IPS-18c (cell line): ENCODE measurements around the gene KCNIP1.
A peak's percentile ranks its signal among the peaks of the same experiment; 100 is the strongest.
"Not testable (repeated sequence)": the region's sequence is repeated elsewhere in the genome, so short reads cannot be mapped to it uniquely, and the experiment has no call there.

Source experiments
- H3K4me3 ChIP-seq: 2 replicates; pipeline ENCODE4 v1.7.0; 2013; ENCODE audit warnings: low read depth, mild to moderate bottlenecking, low read length, moderate library complexity; ENCODE audit not compliant: insufficient read depth
- H3K9me3 ChIP-seq: one replicate; pipeline ENCODE4 v1.6.1; 2013; ENCODE audit warnings: mild to moderate bottlenecking, low read length, moderate library complexity; ENCODE audit not compliant: control insufficient read depth, insufficient read depth

KCNIP1 gene

GRCh38 chr5:170751631-170752030, 247.8 kb downstream of the KCNIP1 start:
- no peak overlapping the region for H3K4me3 ChIP-seq

GRCh38 chr5:170752257-170753215, 248.7 kb downstream of the KCNIP1 start:
- H3K4me3 ChIP-seq: no peak overlapping the region

More at GRCh38 chr5:170751631-170752030, 247.8 kb downstream of the KCNIP1 start:
- peaks cover under 1% of the 10 kb centered on the region for H3K9me3 ChIP-seq

GRCh38 chr5:170753311-170753710, 249.5 kb downstream of the KCNIP1 start:
- Histone ChIP-seq H3K4me3 (no peak overlapping the region), H3K9me3 (peaks cover 2% of the 10 kb centered on the region)

More at GRCh38 chr5:170752257-170753215, 248.7 kb downstream of the KCNIP1 start:
- H3K9me3 ChIP-seq: peaks cover 2% of the 10 kb centered on the region

GRCh38 chr5:170754508-170754907, 250.7 kb downstream of the KCNIP1 start:
- H3K4me3 ChIP-seq: not testable (repeated sequence)

GRCh38 chr5:170755679-170756456, 252.0 kb downstream of the KCNIP1 start:
- H3K4me3 ChIP-seq: no peak overlapping the region
- peaks cover 2% of the 10 kb centered on the region for H3K9me3 ChIP-seq

More at GRCh38 chr5:170754508-170754907, 250.7 kb downstream of the KCNIP1 start:
- H3K9me3 ChIP-seq: not testable (repeated sequence)

- Histone ChIP-seq H3K4me3 (no peak overlapping the region), H3K9me3 (peaks cover 2% of the 10 kb centered on the region)
Observed at GRCh38 chr5:170756691-170757090, 252.9 kb downstream of the KCNIP1 start.

- Histone ChIP-seq H3K9me3 (peaks cover 2% of the 10 kb centered on the region), H3K4me3 (no peak overlapping the region)
Observed at GRCh38 chr5:170757182-170757601, 253.4 kb downstream of the KCNIP1 start.

DNA sequence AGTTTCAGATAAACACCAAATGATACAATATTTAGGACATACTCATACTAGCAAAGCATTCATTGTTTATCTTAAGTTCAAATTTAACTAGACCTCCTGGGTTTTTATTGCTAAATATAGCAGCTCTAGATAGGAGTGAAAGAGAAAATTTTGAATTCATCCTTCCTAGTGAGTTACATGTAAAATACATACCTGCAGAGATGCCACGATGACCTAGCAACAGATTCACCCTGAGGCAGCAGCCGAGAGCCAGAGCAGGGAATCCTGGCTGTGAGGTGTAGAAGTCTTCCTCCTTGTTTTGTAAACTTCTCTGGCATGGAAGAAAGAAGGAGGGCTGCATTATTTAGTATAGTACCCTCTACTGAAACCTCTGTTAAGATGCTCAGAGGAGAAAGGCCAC, 253.8 kb downstream of the KCNIP1 start:
- peaks cover 2% of the 10 kb centered on the region for H3K9me3 ChIP-seq
- no peak overlapping the region for H3K4me3 ChIP-seq

DNA sequence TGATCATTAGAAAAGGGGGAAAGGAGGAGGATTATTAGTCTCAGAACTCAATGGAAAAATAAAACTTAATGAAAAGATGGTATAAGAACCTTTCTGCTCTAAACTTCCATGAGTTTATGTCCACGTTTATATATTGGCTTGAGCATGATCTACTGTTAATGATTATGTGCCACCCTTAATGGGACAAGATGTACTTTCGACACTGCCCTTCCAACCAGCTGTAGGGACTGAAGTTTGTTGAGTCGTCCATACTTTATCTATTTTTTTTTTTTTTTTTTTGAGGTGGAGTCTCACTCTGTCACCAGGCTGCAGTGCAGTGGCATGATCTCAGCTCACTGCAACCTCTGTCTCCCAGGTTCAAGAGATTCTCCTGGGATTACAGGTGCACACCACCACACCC, 254.7 kb downstream of the KCNIP1 start:
- Histone ChIP-seq H3K4me3 (no peak overlapping the region), H3K9me3 (peaks cover 2% of the 10 kb centered on the region)

DNA sequence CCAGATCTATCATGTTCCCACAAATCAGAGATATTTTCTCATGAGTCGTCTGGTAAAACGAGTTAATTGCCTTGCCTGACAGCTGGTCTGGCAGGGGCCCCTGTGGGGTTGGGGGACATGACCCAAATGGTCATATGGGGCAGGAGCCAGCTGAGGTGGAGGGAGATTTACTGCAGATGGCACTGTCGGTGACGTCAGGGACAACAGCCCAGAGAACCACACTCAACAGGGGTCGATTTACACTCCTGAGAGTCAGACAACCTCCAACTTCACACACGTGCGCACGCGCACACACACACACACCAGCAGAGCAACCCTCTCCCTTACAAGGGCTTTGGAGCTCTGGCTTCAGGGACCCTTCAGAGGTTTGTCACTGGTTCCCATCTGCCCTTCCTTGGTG, 256.3 kb downstream of the KCNIP1 start:
- Histone ChIP-seq H3K9me3 (peaks cover 2% of the 10 kb centered on the region), H3K4me3 (no peak overlapping the region)

GRCh38 chr5:170761048-170761707, 257.4 kb downstream of the KCNIP1 start:
- Histone ChIP-seq H3K4me3 (no peak overlapping the region; the same call in 1 of the 2 replicates), H3K9me3 (peaks cover 2% of the 10 kb centered on the region)

DNA sequence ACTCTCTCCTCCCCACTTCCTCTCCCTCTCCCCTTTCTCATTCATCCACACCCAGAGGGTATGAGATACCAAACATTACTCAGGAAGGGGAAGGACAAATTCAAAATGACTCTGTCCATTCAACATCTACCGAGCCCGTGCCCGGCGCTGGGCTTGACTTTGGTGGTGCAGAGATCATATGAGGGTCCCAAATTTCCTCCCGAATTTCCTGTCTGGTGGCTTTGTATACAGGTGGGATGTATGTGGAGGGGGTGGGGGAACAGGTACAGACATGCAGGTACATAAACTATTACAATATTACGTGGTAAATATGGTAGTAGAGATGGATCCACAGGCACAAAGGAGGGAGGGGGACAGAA, 257.9 kb downstream of the KCNIP1 start:
- Histone ChIP-seq H3K4me3 (peak overlapping the region; percentile 6; the same call in 1 of the 2 replicates), H3K9me3 (peaks cover 1% of the 10 kb centered on the region)

DNA sequence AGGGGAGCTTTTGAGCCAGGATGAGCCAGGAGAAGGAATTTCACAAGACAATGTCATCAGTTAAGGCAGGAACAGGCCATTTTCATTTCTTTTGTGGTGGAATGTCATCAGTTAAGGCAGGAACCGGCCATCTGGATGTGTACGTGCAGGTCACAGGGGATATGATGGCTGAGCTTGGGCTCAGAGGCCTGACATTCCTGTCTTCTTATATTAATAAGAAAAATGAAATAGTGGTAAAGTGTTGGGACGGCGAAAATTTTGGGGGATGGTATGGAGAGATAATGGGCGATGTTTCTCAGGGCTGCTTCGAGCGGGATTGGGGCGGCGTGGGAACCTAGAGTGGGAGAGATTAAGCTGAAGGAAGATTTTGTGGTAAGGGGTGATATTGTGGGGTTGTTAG, 258.5 kb downstream of the KCNIP1 start:
- H3K9me3 ChIP-seq, H3K4me3 ChIP-seq: not testable (repeated sequence)

DNA sequence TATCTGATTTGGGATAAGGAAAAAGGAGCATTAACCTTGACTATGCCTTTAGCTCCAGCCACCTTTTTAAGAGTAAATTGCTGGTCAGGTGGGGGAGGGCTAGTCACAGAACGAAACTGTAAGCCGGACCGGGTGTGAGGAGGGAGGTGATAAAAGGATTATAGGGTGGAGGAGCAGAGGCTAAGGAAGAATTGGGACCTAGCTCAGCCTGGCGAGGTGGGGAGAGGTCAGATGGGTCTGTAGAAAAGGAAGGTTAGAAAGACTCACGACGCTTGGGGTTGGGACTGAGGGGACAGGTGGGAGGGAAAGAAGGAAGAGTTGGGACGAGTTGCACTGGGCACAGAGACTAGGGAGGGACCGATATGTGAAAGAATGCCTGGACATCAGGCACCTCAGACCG, 262.0 kb downstream of the KCNIP1 start:
- 0 out of 2 replicates have a peak overlapping the region, but pooled peaks have one; percentile 16 for H3K4me3 ChIP-seq
- H3K9me3 ChIP-seq: not testable (repeated sequence)

DNA sequence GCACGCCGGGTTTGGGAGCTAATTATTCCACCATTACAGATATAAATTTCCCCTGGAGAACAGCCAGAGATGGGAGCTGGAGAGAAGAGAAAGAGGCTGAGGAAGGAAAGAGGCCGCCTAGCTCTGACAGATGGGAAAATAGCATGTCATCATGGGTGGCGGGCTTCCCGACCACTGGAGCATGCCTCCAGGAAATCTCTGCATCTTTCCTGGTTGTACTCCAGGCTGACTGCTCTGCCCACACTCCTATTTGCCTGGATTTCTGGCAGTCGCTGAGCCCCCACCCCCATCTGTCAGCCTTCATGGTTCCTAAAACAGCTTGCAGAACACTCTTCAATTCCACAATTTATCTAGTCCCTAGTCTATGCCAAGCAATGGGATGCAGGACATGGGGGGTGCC, 265.4 kb downstream of the KCNIP1 start:
- no peaks in the 10 kb centered on the region for H3K9me3 ChIP-seq

DNA sequence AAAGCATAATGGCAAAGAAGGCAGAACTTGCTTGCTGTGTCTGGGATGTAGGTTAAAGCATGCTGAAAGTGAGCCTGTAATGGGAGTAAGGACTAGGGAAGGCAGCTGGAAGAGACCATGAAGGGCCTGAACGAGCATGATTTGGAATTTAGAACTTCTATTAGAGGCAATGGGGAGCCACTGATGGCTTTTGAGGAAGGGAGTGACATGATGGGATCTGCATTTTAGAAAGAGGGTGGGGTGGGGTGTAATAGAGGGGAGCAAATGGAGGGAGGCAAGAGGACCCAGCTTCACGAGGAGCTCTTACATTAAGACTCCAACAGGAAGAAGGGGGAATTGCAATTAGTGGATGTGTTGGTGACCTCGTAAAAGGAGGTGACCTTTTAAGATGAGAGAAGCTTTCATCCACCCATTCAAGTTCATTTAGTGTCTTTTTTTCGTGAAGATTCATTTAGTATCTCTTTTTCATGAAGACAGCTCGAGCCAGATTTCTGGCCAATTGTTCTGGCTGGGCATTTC, 266.1 kb downstream of the KCNIP1 start:
- Histone ChIP-seq H3K9me3 (no peaks in the 10 kb centered on the region), H3K4me3 (no peak overlapping the region)

More for the DNA sequence above, 265.4 kb downstream of the KCNIP1 start:
- no peak overlapping the region for H3K4me3 ChIP-seq

GRCh38 chr5:170771496-170771895, 267.7 kb downstream of the KCNIP1 start:
- no peak overlapping the region for H3K4me3 ChIP-seq
- H3K9me3 ChIP-seq: no peaks in the 10 kb centered on the region
